Muscle of leg (tissue), 11 donors: ENCODE measurements around the gene DYNC1LI1. TPM values are rescaled to one million over a fixed set of nuclear protein-coding genes. Genes with fewer than 3 reads are reported as not detected.

Source experiments
- DNase-seq: peaks from one replicate; pipeline ENCODE4 v3.0.0; 2013
- H3K27ac ChIP-seq: one replicate; pipeline ENCODE4 v1.5.1; 2013; ENCODE audit warnings: mild to moderate bottlenecking, low read length, control low read depth
- H3K27me3 ChIP-seq: one replicate; pipeline ENCODE4 v1.6.1; 2013; ENCODE audit warnings: low read length; ENCODE audit not compliant: control insufficient read depth, insufficient read depth
- H3K36me3 ChIP-seq: one replicate; pipeline ENCODE4 v1.6.1; 2013; ENCODE audit warnings: low read length; ENCODE audit not compliant: control insufficient read depth, insufficient read depth
- H3K4me1 ChIP-seq: one replicate; pipeline ENCODE4 v1.6.1; 2013; ENCODE audit warnings: low read length; ENCODE audit not compliant: control insufficient read depth, insufficient read depth
- H3K4me3 ChIP-seq: one replicate; pipeline ENCODE4 v1.5.1; 2013; ENCODE audit warnings: low read length, control low read depth
- H3K9me3 ChIP-seq: replicated peaks from 2 replicates; pipeline ENCODE4 v1.6.1; 2013; ENCODE audit warnings: low read depth, low read length; ENCODE audit not compliant: control insufficient read depth
- WGBS: methylation state at CpG from one replicate; pipeline ENCODE4 v1.1.5; 2013; ENCODE audit warnings: missing lambda C conversion rate; ENCODE audit not compliant: insufficient coverage; 5-methylcytosine and 5-hydroxymethylcytosine counted together
- polyA plus RNA-seq, 8 donors: library from polyadenylated mRNA; unstranded; fragments of 120-200 nt; gene quantifications; one replicate each; pipeline versions ENCODE4 v1.2.1 to v1.2.3, GENCODE V29; 2013; ENCODE audit warnings: inconsistent platforms in 1 of 8, low replicate concordance in 1 of 8; ENCODE audit not compliant: insufficient read length in 8 of 8, insufficient read depth in 1 of 8
- total RNA-seq: library from RNA; stranded (reverse); fragments of 120-200 nt; gene quantifications from one replicate; pipeline ENCODE4 v1.2.4, GENCODE V29; 2013

Gene DYNC1LI1
- total and polyA plus RNA-seq, 9 donors: 26.6 to 37.3 (median 32.9) TPM

DNA sequence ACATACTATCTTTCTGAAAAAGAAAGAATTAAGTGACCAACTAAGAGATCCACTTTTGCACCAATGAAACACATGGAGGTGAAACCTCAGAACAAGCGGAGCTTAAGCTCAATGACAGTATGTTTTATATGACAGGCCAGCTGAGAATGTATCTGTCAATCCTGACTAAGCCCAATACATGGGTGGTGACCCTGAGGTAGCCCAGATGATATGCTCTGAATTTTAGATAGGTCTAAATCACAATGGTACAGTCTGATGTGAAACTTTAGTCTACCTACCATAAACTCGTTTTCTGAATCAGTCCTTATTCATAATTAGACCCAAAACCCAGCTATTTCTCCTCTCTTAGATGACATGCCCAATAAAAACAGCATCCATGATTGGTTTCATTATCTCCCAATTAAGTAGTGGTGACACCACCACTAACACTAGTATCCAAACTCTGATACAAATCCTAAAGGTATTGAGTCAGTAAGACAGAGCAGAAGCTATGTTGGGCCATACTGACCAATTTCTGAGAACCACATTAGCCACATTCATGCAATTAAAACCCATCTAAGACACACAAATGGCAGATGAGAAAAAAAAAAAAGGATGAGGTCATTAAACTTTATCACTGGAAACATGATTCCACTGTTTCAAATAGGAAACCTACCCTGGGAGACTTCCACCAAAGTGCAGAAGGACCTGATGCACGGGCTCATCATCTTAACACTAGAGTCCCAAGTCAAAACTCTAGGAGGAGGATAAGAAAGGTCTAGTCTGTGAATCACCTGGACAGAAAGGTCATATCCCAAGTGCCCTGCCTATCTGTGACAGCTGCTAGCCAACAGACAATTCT is 88.6 kb downstream of the DYNC1LI1 start:
- no peak for DNase-seq
- WGBS: 100% methylated on average over 2 of the region's 3 CpGs
- peaks cover 5% of the 10 kb centered on the region for H3K36me3 ChIP-seq

DNA sequence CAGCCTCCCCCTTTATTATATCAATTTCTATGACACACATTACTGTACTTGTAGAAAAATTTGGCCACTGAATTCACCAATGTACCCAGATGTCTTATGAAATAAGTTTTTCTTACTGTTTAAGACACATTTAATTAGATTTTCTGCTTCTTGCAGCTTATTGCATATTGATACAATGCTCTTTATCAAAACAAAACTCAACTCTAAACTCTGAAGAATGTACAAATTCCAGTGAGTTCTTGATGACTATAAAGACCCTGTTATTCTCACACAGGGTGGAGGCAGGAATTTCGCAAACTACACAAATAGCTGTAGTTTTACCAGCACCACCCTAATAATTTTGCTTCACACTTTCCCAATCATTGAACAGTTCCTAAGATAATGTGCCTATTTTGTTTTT is 90.1 kb downstream of the DYNC1LI1 start:
- no peaks in the 10 kb centered on the region for H3K4me1 ChIP-seq
- H3K9me3 ChIP-seq: no peaks in the 10 kb centered on the region
- H3K27me3 ChIP-seq: no peaks in the 10 kb centered on the region
- H3K27ac ChIP-seq: no peak overlapping the region
- DNase-seq: no peak
- WGBS: no CpG with 5 or more reads among the region's 1 CpG
- H3K36me3 ChIP-seq: peaks cover 2% of the 10 kb centered on the region
- no peak overlapping the region for H3K4me3 ChIP-seq

More for the DNA sequence above, 88.6 kb downstream of the DYNC1LI1 start:
- no peaks in the 10 kb centered on the region for H3K4me1 ChIP-seq
- no peaks in the 10 kb centered on the region for H3K9me3 ChIP-seq
- no peak overlapping the region for H3K4me3 ChIP-seq
- H3K27ac ChIP-seq: no peak overlapping the region
- no peaks in the 10 kb centered on the region for H3K27me3 ChIP-seq

Other genes with a start within 250 kb of the DYNC1LI1 start
- gene CMTM7, start 179.0 kb downstream of the DYNC1LI1 start, total RNA-seq: 3.9 TPM
- gene CMTM7, start 179.0 kb downstream of the DYNC1LI1 start, polyA plus RNA-seq: 10 to 100 TPM; 16.3 to 23.2 (median 18.9) TPM
- gene CMTM6, start 68.0 kb downstream of the DYNC1LI1 start, total RNA-seq: 25.9 TPM
- gene CMTM6, start 68.0 kb downstream of the DYNC1LI1 start, polyA plus RNA-seq: 10 to 100 TPM; 21.8 to 37.4 (median 22.5) TPM
- gene CNOT10, start 114.3 kb upstream of the DYNC1LI1 start, total RNA-seq: 23.6 TPM
- 10 to 100 TPM; 18.7 to 27.9 (median 22.3) TPM for gene CNOT10, start 114.3 kb upstream of the DYNC1LI1 start, polyA plus RNA-seq
- gene TRIM71, start 247.1 kb upstream of the DYNC1LI1 start, total RNA-seq: 0.18 TPM
- under 1 TPM; 0.13 to 0.44 (median 0.18) TPM for gene TRIM71, start 247.1 kb upstream of the DYNC1LI1 start, polyA plus RNA-seq